ENCODE data around the gene FOXD1.
"Not testable (repeated sequence)": the region's sequence is repeated elsewhere in the genome, so short reads cannot be mapped to it uniquely, and the experiment has no call there.

Gene FOXD1

GRCh38 chr5:73448463-73449136 lies at the start of gene FOXD1:
Gene FOXD1, minus strand, starts transcription at chr5:73448777. Its CDS starts 415 bp downstream, at chr5:73448362.
- no peak for DNase-seq (ENCODE audit: low read depth)

- DNase-seq (ENCODE audit: low read depth) = no peak
These were observed 49.0 kb upstream of the FOXD1 start for GRCh38 chr5:73497497-73498056.

GRCh38 chr5:73496984-73497457 lies 48.4 kb upstream of the FOXD1 start:
- DNase-seq (ENCODE audit: low read depth) = no peak

GRCh38 chr5:73495772-73496335 lies 47.3 kb upstream of the FOXD1 start:
- DNase-seq (ENCODE audit: low read depth) = no peak

- no peak for DNase-seq (ENCODE audit: low read depth)
These were observed 46.1 kb upstream of the FOXD1 start for GRCh38 chr5:73494721-73495120.

GRCh38 chr5:73493421-73493820 lies 44.8 kb upstream of the FOXD1 start:
- no peak for DNase-seq (ENCODE audit: low read depth)

GRCh38 chr5:73491155-73491554 lies 42.6 kb upstream of the FOXD1 start:
- DNase-seq (ENCODE audit: low read depth) = no peak

- DNase-seq (ENCODE audit: low read depth) = no peak
These were observed 41.5 kb upstream of the FOXD1 start for GRCh38 chr5:73490088-73490487.

GRCh38 chr5:73488806-73489205 lies 40.2 kb upstream of the FOXD1 start:
- DNase-seq (ENCODE audit: low read depth) = no peak

- DNase-seq (ENCODE audit: low read depth) = no peak
These were observed 39.2 kb upstream of the FOXD1 start for GRCh38 chr5:73487815-73488214.

GRCh38 chr5:73487257-73487656 lies 38.7 kb upstream of the FOXD1 start:
- DNase-seq (ENCODE audit: low read depth) = not testable (repeated sequence)

GRCh38 chr5:73486119-73486899 lies 37.7 kb upstream of the FOXD1 start:
- no peak for DNase-seq (ENCODE audit: low read depth)

- no peak for DNase-seq (ENCODE audit: low read depth)
These were observed 37.1 kb upstream of the FOXD1 start for GRCh38 chr5:73485715-73486114.

GRCh38 chr5:73484511-73484910 lies 35.9 kb upstream of the FOXD1 start:
- no peak for DNase-seq (ENCODE audit: low read depth)

- DNase-seq (ENCODE audit: low read depth) = no peak
These were observed 35.1 kb upstream of the FOXD1 start for GRCh38 chr5:73483676-73484075.

- DNase-seq (ENCODE audit: low read depth) = no peak
These were observed 34.0 kb upstream of the FOXD1 start for GRCh38 chr5:73482383-73483136.

- no peak for DNase-seq (ENCODE audit: low read depth)
These were observed 31.9 kb upstream of the FOXD1 start for GRCh38 chr5:73480500-73480899.

- DNase-seq (ENCODE audit: low read depth) = no peak
These were observed 23.5 kb upstream of the FOXD1 start for GRCh38 chr5:73472116-73472515.

- DNase-seq (ENCODE audit: low read depth) = no peak
These were observed 23.1 kb upstream of the FOXD1 start for GRCh38 chr5:73471654-73472053.

GRCh38 chr5:73469878-73470277 lies 21.3 kb upstream of the FOXD1 start:
- DNase-seq (ENCODE audit: low read depth) = no peak

- DNase-seq (ENCODE audit: low read depth) = not testable (repeated sequence)
These were observed 20.1 kb upstream of the FOXD1 start for GRCh38 chr5:73468638-73469037.

Measured in CMK (cell line).